HL-60 (cell line): ENCODE results near the gene PYDC1.

ENCODE experiments used
- CTCF ChIP-seq: IDR thresholded peaks from one replicate; pipeline ENCODE4 v1.5.1; 2011; ENCODE audit warnings: low read length, control low read depth, inconsistent platforms; ENCODE audit not compliant: insufficient read depth
- GABPA ChIP-seq: IDR thresholded peaks from 2 replicates; pipeline ENCODE4 v1.6.1; 2012; ENCODE audit warnings: low read depth
- POLR2AphosphoS5 ChIP-seq: IDR thresholded peaks from 2 replicates; pipeline ENCODE4 v1.6.1; 2012; ENCODE audit warnings: low read depth
- REST ChIP-seq: IDR thresholded peaks from 2 replicates; pipeline ENCODE4 v1.6.1; 2012; ENCODE audit warnings: low read depth; ENCODE audit not compliant: insufficient replicate concordance
- SPI1 ChIP-seq: IDR thresholded peaks from 2 replicates; pipeline ENCODE4 v1.6.1; 2012; ENCODE audit warnings: low read depth, mild to moderate bottlenecking, borderline replicate concordance

- no peak for TF ChIP-seq POLR2AphosphoS5
- no peak for TF ChIP-seq CTCF
- TF ChIP-seq REST, result no peak
- no peak for TF ChIP-seq GABPA
- no peak for TF ChIP-seq SPI1
These were observed 7.4 kb upstream of the PYDC1 start for GRCh38 chr16:31224092-31224955.
